Measurements from ENCODE around the gene MEG3.
"Not testable (repeated sequence)": the region's sequence is repeated elsewhere in the genome, so short reads cannot be mapped to it uniquely, and the experiment has no call there.

Gene MEG3

GRCh38 chr14:100816950-100817901 is 8.7 kb upstream of the MEG3 start:
- DNase-seq, result no peak

GRCh38 chr14:100818221-100818699 is 7.7 kb upstream of the MEG3 start:
- no peak for DNase-seq

GRCh38 chr14:100818923-100819322 is 7.0 kb upstream of the MEG3 start:
- not testable (repeated sequence) for DNase-seq

- no peak for DNase-seq
Measured at GRCh38 chr14:100819453-100819828, 6.5 kb upstream of the MEG3 start.

- no peak for DNase-seq
Measured at GRCh38 chr14:100819829-100820475, 6.0 kb upstream of the MEG3 start.

GRCh38 chr14:100820957-100821356 is 5.0 kb upstream of the MEG3 start:
- DNase-seq, result no peak

- peak; percentile 1 for DNase-seq
Measured at GRCh38 chr14:100822013-100822412, 3.9 kb upstream of the MEG3 start.

- no peak for DNase-seq
Measured at GRCh38 chr14:100822532-100823296, 3.2 kb upstream of the MEG3 start.

GRCh38 chr14:100823413-100824080 is 2.4 kb upstream of the MEG3 start:
- no peak for DNase-seq

- no peak for DNase-seq
Measured at GRCh38 chr14:100824091-100824551, 1.8 kb upstream of the MEG3 start.

GRCh38 chr14:100824901-100825712 is 811 bp upstream of the MEG3 start:
- no peak for DNase-seq

- no peak for DNase-seq
Measured at GRCh38 chr14:100826391-100827100, 628 bp downstream of the MEG3 start.

- DNase-seq, result no peak
Measured at GRCh38 chr14:100827101-100828021, 1.4 kb downstream of the MEG3 start.

GRCh38 chr14:100828031-100828769 is 2.3 kb downstream of the MEG3 start:
- DNase-seq, result peak; percentile 12

- no peak for DNase-seq
Measured at GRCh38 chr14:100830681-100831080, 4.8 kb downstream of the MEG3 start.

- no peak for DNase-seq
Measured at GRCh38 chr14:100832311-100832960, 6.5 kb downstream of the MEG3 start.

GRCh38 chr14:100834082-100834793 is 8.3 kb downstream of the MEG3 start:
- no peak for DNase-seq
